Heart left ventricle (tissue), 16 donors: Measurements from ENCODE around the gene LHB. TPM values are rescaled to one million over a fixed set of nuclear protein-coding genes. Genes with fewer than 3 reads are reported as not detected.
"Not testable (repeated sequence)": the region's sequence is repeated elsewhere in the genome, so short reads cannot be mapped to it uniquely, and the experiment has no call there.

Experiments
- ATAC-seq, 4 donors: fragments of 200-7000 bp; cut with Tn5 transposase; one replicate each; pipeline ENCODE4 v1.9.1; 2020 to 2022; ENCODE audit warnings: moderate library complexity in 4 of 4, mild to moderate bottlenecking in 3 of 4, moderate number of reproducible peaks in 1 of 4
- DNase-seq, 5 donors: peaks; one replicate each; pipeline ENCODE4 v3.0.0-alpha.2; 2020
- H3K27ac ChIP-seq, 12 donors: fragments of 200-600 bp; sonication (generic) in 4 of 12; one replicate each; pipeline versions ENCODE4 v1.5.0 to v1.8.0; 2016 to 2022; ENCODE audit warnings: mild to moderate bottlenecking in 2 of 12
- H3K27me3 ChIP-seq, 9 donors: fragments of 200-600 bp; sonication (generic) in 2 of 9; one replicate each; pipeline versions ENCODE4 v1.5.1 to v1.8.0; 2016 to 2022; ENCODE audit warnings: mild to moderate bottlenecking in 3 of 9
- H3K36me3 ChIP-seq, 9 donors: fragments of 200-600 bp; sonication (generic) in 2 of 9; one replicate each; pipeline versions ENCODE4 v1.5.0 to v1.8.0; 2018 to 2022; ENCODE audit warnings: mild to moderate bottlenecking in 2 of 9
- H3K4me1 ChIP-seq, 12 donors: fragments of 200-600 bp; sonication (generic) in 4 of 12; one replicate each; pipeline versions ENCODE4 v1.5.0 to v1.8.0; 2016 to 2022; ENCODE audit warnings: mild to moderate bottlenecking in 3 of 12
- H3K4me3 ChIP-seq, 12 donors: fragments of 200-600 bp; sonication (generic) in 4 of 12; one replicate each; pipeline versions ENCODE4 v1.5.0 to v1.8.0; 2017 to 2022; ENCODE audit warnings: mild to moderate bottlenecking in 9 of 12, moderate library complexity in 4 of 12
- H3K9me3 ChIP-seq, 12 donors: fragments of 200-600 bp; sonication (generic) in 4 of 12; one replicate each; pipeline versions ENCODE4 v1.5.0 to v1.8.0; 2016 to 2022; ENCODE audit warnings: mild to moderate bottlenecking in 1 of 12
- CTCF ChIP-seq, 12 donors: fragments of 200-600 bp; sonication (generic) in 4 of 12; IDR thresholded peaks; one replicate each; pipeline versions ENCODE4 v1.5.0 to v1.8.0; 2018 to 2022; ENCODE audit warnings: antibody characterized with exemption in 12 of 12, mild to moderate bottlenecking in 5 of 12
- POLR2A ChIP-seq, 2 donors: fragments of 450-650 bp; IDR thresholded peaks; one replicate each; pipeline ENCODE4 v1.6.1; 2017; ENCODE audit warnings: antibody characterized with exemption in 2 of 2, mild to moderate bottlenecking in 2 of 2, moderate library complexity in 2 of 2
- WGBS, 4 donors: extraction: QIAGEN DNeasy Blood & Tissue Kit in 2 of 4; methylation state at CpG; one replicate each; pipeline versions ENCODE4 v1.1.5 to v1.1.7; 2013 to 2018; 5-methylcytosine and 5-hydroxymethylcytosine counted together
- intact Hi-C, 10 donors: fragments of 100-400 bp; cut with DNase I; formaldehyde crosslinking; loops; one replicate each; pipeline versions ENCODE4 v1.11.1 to v1.14.2; 2022
- polyA plus RNA-seq, 2 donors: library from polyadenylated mRNA; stranded (reverse); fragments of 200-250 nt; gene quantifications; one replicate each; pipeline ENCODE4 v1.2.3, GENCODE V29; 2013
- total RNA-seq, 9 donors: library from RNA; depleted of rRNA in 2 of 9; stranded (reverse); fragments of >200 nt in 2 of 9; fragmentation: NEBNext Ultra II Directional in 3 of 9; extraction: Animal tissue kit (Norgen Biotek cat#: 25700) in 3 of 9; gene quantifications; one replicate each; pipeline versions ENCODE4 v1.1.0 to v1.2.4, GENCODE V29; 2016 to 2023
- donor health status: ischemic (EF 13 %, LVEDD 7.1; RV severe dilation, severe dysfunction).
- donor health status: healthy with polysubstance abuse.
- donor health status: DM: no; HTN: yes; CAD: no.
- donor health status: DM: no; HTN: no; CAD: no.
- donor health status: ischemic (EF 25% LVEDD 6.9; RV normal size, moderate dysfunction).
- donor health status: ischemic (EF 25% LVEDD 5.7; RV mildly dilated, moderate dysfunction).
- donor health status: healthy.
- donor health status: DM: yes; HTN: yes; CAD: no.
- donor health status: ischemic (EF 35%, LVEDD 5.7; RV mildly dilated, moderate dysfunction).
- donor health status: nonischemic (EF 11% LVEDD 7.7; RV severe dilation, severe dysfunction).
- donor health status: DM: yes; HTN: yes; CAD: no.
- donor health status: PGD.
- donor health status: ischemic (EF 29% LVEDD 5.4; RV normal size, mild dysfunction).
- donor health status: nonischemic (EF 23%, LVEDD 6.1; RV moderate dilation, normal function).

Gene LHB
- total and polyA plus RNA-seq, 11 donors = not detected

GRCh38 chr19:49022116-49022515, 5.2 kb upstream of the LHB start:
- Histone ChIP-seq H3K36me3 (no peaks in the 10 kb centered on the region), H3K4me1 (peaks cover 0 to 27% (median 16%) of the 10 kb centered on the region in 12 donors), H3K27ac (no peak overlapping the region), H3K4me3 (no peak overlapping the region), H3K27me3 (peaks cover 0 to 25% (median 0%) of the 10 kb centered on the region in 9 donors), H3K9me3 (no peaks in the 10 kb centered on the region)
- ATAC-seq = no peak
- TF ChIP-seq CTCF (IDR thresholded peaks at IDR 0.05) (no peak), POLR2A (IDR thresholded peaks at IDR 0.05) (no peak)
- intact Hi-C loops = no loop called here
- 87 to 94% (median 90%) methylated on average over 9 of the region's 9 CpGs for WGBS, 4 donors
- no peak for DNase-seq

GRCh38 chr19:49020931-49021895, 4.3 kb upstream of the LHB start:
- peaks cover 0 to 29% (median 16%) of the 10 kb centered on the region in 12 donors for H3K4me1 ChIP-seq
- H3K4me3 ChIP-seq = no peak overlapping the region
- H3K27ac ChIP-seq = no peak overlapping the region
- intact Hi-C loops = no loop called here
- H3K27me3 ChIP-seq = peaks cover 0 to 25% (median 0%) of the 10 kb centered on the region in 9 donors
- no peaks in the 10 kb centered on the region for H3K9me3 ChIP-seq
- peaks cover 0 to 3% (median 0%) of the 10 kb centered on the region in 9 donors for H3K36me3 ChIP-seq
- TF ChIP-seq CTCF (IDR thresholded peaks at IDR 0.05) = no peak
- no peak for TF ChIP-seq POLR2A (IDR thresholded peaks at IDR 0.05)
- DNase-seq = no peak
- ATAC-seq = no peak
- WGBS, 4 donors = 47 to 51% (median 49%) methylated on average over 16 of the region's 16 CpGs

- DNase-seq (no peak), ATAC-seq (no peak)
- WGBS, 4 donors = 74 to 83% (median 79%) methylated on average over 11 of the region's 11 CpGs
- Histone ChIP-seq H3K36me3 (peaks cover 0 to 11% (median 3%) of the 10 kb centered on the region in 9 donors), H3K9me3 (no peaks in the 10 kb centered on the region), H3K4me3 (no peak overlapping the region), H3K27me3 (peaks cover 0 to 25% (median 0%) of the 10 kb centered on the region in 9 donors), H3K27ac (no peak overlapping the region), H3K4me1 (peaks cover 0 to 29% (median 16%) of the 10 kb centered on the region in 12 donors)
- intact Hi-C loops = no loop called here
- TF ChIP-seq CTCF (IDR thresholded peaks at IDR 0.05) = no peak
- no peak for TF ChIP-seq POLR2A (IDR thresholded peaks at IDR 0.05)
Observed at GRCh38 chr19:49020342-49020741, 3.5 kb upstream of the LHB start.

- no peak overlapping the region for H3K27ac ChIP-seq
- peaks cover 0 to 21% (median 8%) of the 10 kb centered on the region in 9 donors for H3K36me3 ChIP-seq
- intact Hi-C loops = no loop called here
- H3K9me3 ChIP-seq = no peaks in the 10 kb centered on the region
- peak overlapping the region in 11 of 12 donors; percentile 34 to 63 (median 54) for H3K4me3 ChIP-seq
- no peak for TF ChIP-seq POLR2A (IDR thresholded peaks at IDR 0.05)
- TF ChIP-seq CTCF (IDR thresholded peaks at IDR 0.05) = peak in 1 of 12 donors; percentile 12
- WGBS, 4 donors = 16 to 29% (median 18%) methylated on average over 18 to 41 of the region's 41 CpGs
- H3K27me3 ChIP-seq = peaks cover 0 to 25% (median 0%) of the 10 kb centered on the region in 9 donors
- DNase-seq (peak; percentile 33 to 84 (median 71)), ATAC-seq (peak in 3 of 4 donors; percentile 61 to 69 (median 69))
- H3K4me1 ChIP-seq = peaks cover 0 to 29% (median 16%) of the 10 kb centered on the region in 12 donors
Observed at GRCh38 chr19:49019242-49019932, 2.5 kb upstream of the LHB start.

GRCh38 chr19:49018388-49019241, 1.7 kb upstream of the LHB start:
- peaks cover 0 to 29% (median 13%) of the 10 kb centered on the region in 9 donors for H3K36me3 ChIP-seq

More at GRCh38 chr19:49018388-49019241, 1.7 kb upstream of the LHB start:
- H3K27ac ChIP-seq, intact Hi-C loops, H3K9me3 ChIP-seq: not testable (repeated sequence)
- WGBS, 4 donors = 4 to 9% (median 6%) methylated on average over 25 to 50 of the region's 50 CpGs
- DNase-seq (peak in 1 of 5 donors; percentile 32), ATAC-seq (peak in 2 of 4 donors; percentile 14 to 23)
- peaks cover 0 to 29% (median 16%) of the 10 kb centered on the region in 12 donors for H3K4me1 ChIP-seq
- peaks cover 0 to 25% (median 0%) of the 10 kb centered on the region in 9 donors for H3K27me3 ChIP-seq
- peak overlapping the region in 11 of 12 donors; percentile 34 to 63 (median 54) for H3K4me3 ChIP-seq
